OCI-LY7 (cell line): ENCODE data around the gene DHX34.

Source experiments
- CTCF ChIP-seq: fragments of 200-600 bp; sonication (generic); conservative IDR thresholded peaks from 2 replicates; pipeline ENCODE4 v1.5.1; 2014; ENCODE audit warnings: mild to moderate bottlenecking, antibody characterized with exemption, low read length, moderate library complexity, mixed read lengths
- EZH2phosphoT487 ChIP-seq: fragments of 200-600 bp; sonication (generic); IDR thresholded peaks from 2 replicates; pipeline ENCODE4 v1.6.1; 2018; ENCODE audit warnings: low read depth, borderline replicate concordance, mild to moderate bottlenecking, mixed run types, antibody characterized with exemption, low read length, moderate library complexity, mixed read lengths

DNA sequence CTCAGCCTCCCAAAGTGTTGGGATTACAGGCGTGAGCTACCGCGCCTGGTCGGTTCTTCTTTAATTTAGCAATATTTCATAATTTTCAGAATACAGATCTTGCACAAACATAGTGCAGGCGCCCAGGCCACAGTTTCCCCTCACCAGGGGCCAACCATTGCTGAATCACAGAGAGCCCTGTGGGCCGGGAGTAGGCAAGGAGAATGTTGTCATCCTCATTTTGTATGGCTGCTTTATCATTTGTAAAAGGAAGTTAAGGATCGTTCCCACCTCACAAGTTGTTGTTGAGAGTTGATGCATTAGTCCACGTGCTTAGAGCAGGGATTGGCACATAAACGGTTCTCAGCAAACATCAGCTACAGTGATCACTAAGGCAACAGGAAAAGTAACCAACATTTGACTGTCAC is 40.0 kb downstream of the DHX34 start:
- no peak for TF ChIP-seq CTCF
- no peak for TF ChIP-seq EZH2phosphoT487
